HG03103 (cell line): ENCODE results near the gene TAF1B.
A peak's percentile ranks its signal among the peaks of the same experiment; 100 is the strongest.
"Not testable (repeated sequence)": the region's sequence is repeated elsewhere in the genome, so short reads cannot be mapped to it uniquely, and the experiment has no call there.

Source experiments
- ATAC-seq: cut with Tn5 transposase; IDR thresholded peaks from one replicate; pipeline ENCODE4 v1.9.1; 2021; ENCODE audit warnings: low read depth; ENCODE audit not compliant: unreplicated experiment

TAF1B gene

GRCh38 chr2:9877726-9878125 is 34.5 kb downstream of the TAF1B start:
- ATAC-seq, result no peak

- no peak for ATAC-seq
Measured at GRCh38 chr2:9879455-9880194, 36.4 kb downstream of the TAF1B start.

- no peak for ATAC-seq
Measured at GRCh38 chr2:9883897-9884296, 40.6 kb downstream of the TAF1B start.

- no peak for ATAC-seq
Measured at GRCh38 chr2:9884436-9884835, 41.2 kb downstream of the TAF1B start.

GRCh38 chr2:9885036-9885684 is 41.9 kb downstream of the TAF1B start:
- no peak for ATAC-seq

- no peak for ATAC-seq
Measured at GRCh38 chr2:9887513-9887912, 44.2 kb downstream of the TAF1B start.

GRCh38 chr2:9889812-9890261 is 46.6 kb downstream of the TAF1B start:
- no peak for ATAC-seq

GRCh38 chr2:9892236-9892635 is 49.0 kb downstream of the TAF1B start:
- ATAC-seq, result no peak

GRCh38 chr2:9895669-9896590 is 52.7 kb downstream of the TAF1B start:
- no peak for ATAC-seq

- ATAC-seq, result peak; percentile 56
Measured at GRCh38 chr2:9897331-9897737, 54.1 kb downstream of the TAF1B start.

GRCh38 chr2:9897846-9898245 is 54.6 kb downstream of the TAF1B start:
- ATAC-seq, result no peak

- no peak for ATAC-seq
Measured at GRCh38 chr2:9905413-9905812, 62.1 kb downstream of the TAF1B start.

- ATAC-seq, result no peak
Measured at GRCh38 chr2:9907402-9907801, 64.1 kb downstream of the TAF1B start.

GRCh38 chr2:9908639-9909038 is 65.4 kb downstream of the TAF1B start:
- no peak for ATAC-seq

- ATAC-seq, result no peak
Measured at GRCh38 chr2:9909106-9909505, 65.8 kb downstream of the TAF1B start.

- no peak for ATAC-seq
Measured at GRCh38 chr2:9910699-9911098, 67.4 kb downstream of the TAF1B start.

GRCh38 chr2:9912468-9912867 is 69.2 kb downstream of the TAF1B start:
- no peak for ATAC-seq

GRCh38 chr2:9914384-9915065 is 71.3 kb downstream of the TAF1B start:
- ATAC-seq, result peak; percentile 100

- ATAC-seq, result no peak
Measured at GRCh38 chr2:9918275-9918674, 75.0 kb downstream of the TAF1B start.

- no peak for ATAC-seq
Measured at GRCh38 chr2:9919512-9919911, 76.2 kb downstream of the TAF1B start.

GRCh38 chr2:9927020-9927419 is 83.7 kb downstream of the TAF1B start:
- not testable (repeated sequence) for ATAC-seq
